ENCODE data around the gene RAD51D.
"Not testable (repeated sequence)": the region's sequence is repeated elsewhere in the genome, so short reads cannot be mapped to it uniquely, and the experiment has no call there.

The RAD51D gene

GRCh38 chr17:35141681-35142466, 22.2 kb upstream of the RAD51D start, which contains the start of gene NLE1:
Gene NLE1, minus strand, starts transcription at chr17:35142303. Its CDS starts 28 bp downstream, at chr17:35142275.
- peak; percentile 78 for DNase-seq

GRCh38 chr17:35138218-35138617, 18.6 kb upstream of the RAD51D start:
- DNase-seq: no peak

- DNase-seq: no peak
Observed at GRCh38 chr17:35135322-35135721, 15.7 kb upstream of the RAD51D start.

GRCh38 chr17:35132816-35133550, 13.3 kb upstream of the RAD51D start:
- DNase-seq: no peak

GRCh38 chr17:35132099-35132498, 12.4 kb upstream of the RAD51D start:
- DNase-seq: no peak

- DNase-seq: no peak
Observed at GRCh38 chr17:35130392-35130791, 10.7 kb upstream of the RAD51D start.

GRCh38 chr17:35129973-35130351, 10.3 kb upstream of the RAD51D start:
- no peak for DNase-seq

GRCh38 chr17:35129154-35129972, 9.7 kb upstream of the RAD51D start:
- no peak for DNase-seq

- DNase-seq: no peak
Observed at GRCh38 chr17:35127751-35128514, 8.3 kb upstream of the RAD51D start.

- no peak for DNase-seq
Observed at GRCh38 chr17:35121315-35121714, 1.7 kb upstream of the RAD51D start, which contains the start of gene FNDC8. Gene FNDC8, plus strand, starts transcription at chr17:35121615. Its CDS starts 79 bp downstream, at chr17:35121694.

GRCh38 chr17:35117984-35118383, 1.7 kb downstream of the RAD51D start:
- DNase-seq: no peak

- DNase-seq: no peak
Observed at GRCh38 chr17:35116845-35117244, 2.8 kb downstream of the RAD51D start.

- DNase-seq: not testable (repeated sequence)
Observed at GRCh38 chr17:35110791-35111190, 8.9 kb downstream of the RAD51D start.

GRCh38 chr17:35104844-35105450, 14.7 kb downstream of the RAD51D start:
- DNase-seq: no peak

GRCh38 chr17:35103271-35103670, 16.4 kb downstream of the RAD51D start:
- no peak for DNase-seq

- no peak for DNase-seq
Observed at GRCh38 chr17:35101725-35102124, 17.9 kb downstream of the RAD51D start.

GRCh38 chr17:35101036-35101435, 18.6 kb downstream of the RAD51D start:
- no peak for DNase-seq

- no peak for DNase-seq
Observed at GRCh38 chr17:35099908-35100307, 19.8 kb downstream of the RAD51D start.

- no peak for DNase-seq
Observed at GRCh38 chr17:35097776-35098175, 21.9 kb downstream of the RAD51D start.

- DNase-seq: no peak
Observed at GRCh38 chr17:35095741-35096140, 23.9 kb downstream of the RAD51D start.

- no peak for DNase-seq
Observed at GRCh38 chr17:35094902-35095301, 24.8 kb downstream of the RAD51D start.

GRCh38 chr17:35090707-35091106, 29.0 kb downstream of the RAD51D start:
- DNase-seq: not testable (repeated sequence)
